Iris pigment epithelial cell (primary cell): Measurements from ENCODE around the gene NRG3.

Source experiments
- DNase-seq: peaks from one replicate; pipeline ENCODE4 v3.0.0-alpha.2; 2011; ENCODE audit warnings: low read depth

Gene NRG3

GRCh38 chr10:82394122-82394521, 519.1 kb downstream of the NRG3 start:
- no peak for DNase-seq

- DNase-seq = no peak
Observed at GRCh38 chr10:82394987-82395386, 520.0 kb downstream of the NRG3 start.

GRCh38 chr10:82396886-82397285, 521.9 kb downstream of the NRG3 start:
- DNase-seq = no peak

GRCh38 chr10:82397854-82398253, 522.9 kb downstream of the NRG3 start:
- DNase-seq = no peak

- DNase-seq = no peak
Observed at GRCh38 chr10:82399850-82400249, 524.9 kb downstream of the NRG3 start.

GRCh38 chr10:82400841-82401240, 525.8 kb downstream of the NRG3 start:
- DNase-seq = no peak

- DNase-seq = no peak
Observed at GRCh38 chr10:82402906-82403401, 528.0 kb downstream of the NRG3 start.

- DNase-seq = no peak
Observed at GRCh38 chr10:82409671-82410070, 534.7 kb downstream of the NRG3 start.

- no peak for DNase-seq
Observed at GRCh38 chr10:82411416-82411815, 536.4 kb downstream of the NRG3 start.

GRCh38 chr10:82420001-82420400, 545.0 kb downstream of the NRG3 start:
- no peak for DNase-seq

- DNase-seq = no peak
Observed at GRCh38 chr10:82429302-82429701, 554.3 kb downstream of the NRG3 start.

- no peak for DNase-seq
Observed at GRCh38 chr10:82438277-82438676, 563.3 kb downstream of the NRG3 start.

GRCh38 chr10:82440775-82441174, 565.8 kb downstream of the NRG3 start:
- no peak for DNase-seq

- no peak for DNase-seq
Observed at GRCh38 chr10:82452046-82452445, 577.1 kb downstream of the NRG3 start.

- no peak for DNase-seq
Observed at GRCh38 chr10:82452676-82453075, 577.7 kb downstream of the NRG3 start.

GRCh38 chr10:82453678-82454293, 578.8 kb downstream of the NRG3 start:
- no peak for DNase-seq

- DNase-seq = no peak
Observed at GRCh38 chr10:82462910-82463551, 588.0 kb downstream of the NRG3 start.

GRCh38 chr10:82463614-82464013, 588.6 kb downstream of the NRG3 start:
- DNase-seq = no peak

GRCh38 chr10:82464191-82464818, 589.3 kb downstream of the NRG3 start:
- DNase-seq = no peak

- no peak for DNase-seq
Observed at GRCh38 chr10:82464966-82465365, 590.0 kb downstream of the NRG3 start.

GRCh38 chr10:82468453-82468852, 593.5 kb downstream of the NRG3 start:
- DNase-seq = no peak

GRCh38 chr10:82472406-82473335, 597.7 kb downstream of the NRG3 start:
- DNase-seq = no peak
